WI38 (cell line): Measurements from ENCODE around the gene ATG7.

ENCODE experiments used
- H3K4me3 ChIP-seq: 2 replicates; pipeline ENCODE4 v1.5.1; 2011; ENCODE audit warnings: low read depth, mild to moderate bottlenecking, control low read depth, low read length
- TF ChIP-seq, protein P1 (sequence below): IDR thresholded peaks from 2 replicates; pipeline ENCODE4 v1.5.1; 2012; ENCODE audit warnings: low read depth, mild to moderate bottlenecking, control low read depth, low read length

Gene ATG7

GRCh38 chr3:11539218-11539617 is 267.0 kb downstream of the ATG7 start:
- TF ChIP-seq, protein P1, sequence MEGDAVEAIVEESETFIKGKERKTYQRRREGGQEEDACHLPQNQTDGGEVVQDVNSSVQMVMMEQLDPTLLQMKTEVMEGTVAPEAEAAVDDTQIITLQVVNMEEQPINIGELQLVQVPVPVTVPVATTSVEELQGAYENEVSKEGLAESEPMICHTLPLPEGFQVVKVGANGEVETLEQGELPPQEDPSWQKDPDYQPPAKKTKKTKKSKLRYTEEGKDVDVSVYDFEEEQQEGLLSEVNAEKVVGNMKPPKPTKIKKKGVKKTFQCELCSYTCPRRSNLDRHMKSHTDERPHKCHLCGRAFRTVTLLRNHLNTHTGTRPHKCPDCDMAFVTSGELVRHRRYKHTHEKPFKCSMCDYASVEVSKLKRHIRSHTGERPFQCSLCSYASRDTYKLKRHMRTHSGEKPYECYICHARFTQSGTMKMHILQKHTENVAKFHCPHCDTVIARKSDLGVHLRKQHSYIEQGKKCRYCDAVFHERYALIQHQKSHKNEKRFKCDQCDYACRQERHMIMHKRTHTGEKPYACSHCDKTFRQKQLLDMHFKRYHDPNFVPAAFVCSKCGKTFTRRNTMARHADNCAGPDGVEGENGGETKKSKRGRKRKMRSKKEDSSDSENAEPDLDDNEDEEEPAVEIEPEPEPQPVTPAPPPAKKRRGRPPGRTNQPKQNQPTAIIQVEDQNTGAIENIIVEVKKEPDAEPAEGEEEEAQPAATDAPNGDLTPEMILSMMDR: no peak
- no peak overlapping the region for H3K4me3 ChIP-seq

GRCh38 chr3:11539677-11540076 is 267.5 kb downstream of the ATG7 start:
- TF ChIP-seq, protein P1: no peak
- H3K4me3 ChIP-seq: no peak overlapping the region

DNA sequence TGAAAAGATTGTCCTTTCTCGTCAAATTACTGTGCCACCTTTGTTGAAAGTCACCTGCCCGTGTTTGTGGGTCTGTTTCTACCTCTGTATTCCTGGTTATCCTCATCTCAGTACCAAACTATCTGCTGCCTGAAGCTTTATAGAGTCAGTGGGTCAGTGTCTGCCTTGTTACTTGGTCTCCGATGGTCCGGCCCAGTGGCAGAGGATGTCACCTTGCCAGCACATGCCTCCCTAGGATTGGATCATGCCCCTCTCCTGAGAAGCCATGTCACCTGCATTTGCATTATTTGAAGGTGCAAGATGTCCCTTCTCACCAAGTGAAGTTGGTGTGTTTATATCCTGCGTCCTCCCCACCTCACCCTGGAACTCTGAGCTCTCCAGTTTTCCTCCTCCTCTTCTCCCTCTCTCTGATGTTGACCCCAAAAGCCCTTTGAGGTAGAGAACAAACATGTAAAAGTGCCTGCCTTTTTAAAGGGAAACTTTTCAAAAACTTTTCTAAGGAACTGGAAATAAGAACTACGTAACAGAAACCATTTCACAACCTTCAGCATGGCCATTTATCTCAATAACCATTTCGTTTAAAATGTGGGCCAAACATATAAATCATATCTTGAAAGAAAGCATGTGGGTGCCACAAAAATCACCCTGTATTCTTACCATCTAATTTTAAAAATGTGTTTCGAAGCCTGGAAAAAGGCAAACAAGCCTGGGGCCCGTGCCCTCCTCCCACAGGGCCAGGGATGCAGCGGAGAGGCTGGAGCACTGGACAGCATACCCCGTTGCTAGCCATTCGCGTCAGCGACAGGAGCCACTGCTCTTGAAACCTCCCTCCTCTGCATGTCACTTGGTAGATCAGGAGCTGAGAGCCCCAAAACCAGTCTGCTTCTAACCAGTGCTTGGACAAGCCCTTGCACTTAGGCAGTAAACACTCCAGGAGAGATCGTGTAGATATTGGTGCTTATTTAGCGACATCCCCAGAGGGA is 269.4 kb downstream of the ATG7 start:
- TF ChIP-seq, protein P1: no peak
- no peak overlapping the region for H3K4me3 ChIP-seq

DNA sequence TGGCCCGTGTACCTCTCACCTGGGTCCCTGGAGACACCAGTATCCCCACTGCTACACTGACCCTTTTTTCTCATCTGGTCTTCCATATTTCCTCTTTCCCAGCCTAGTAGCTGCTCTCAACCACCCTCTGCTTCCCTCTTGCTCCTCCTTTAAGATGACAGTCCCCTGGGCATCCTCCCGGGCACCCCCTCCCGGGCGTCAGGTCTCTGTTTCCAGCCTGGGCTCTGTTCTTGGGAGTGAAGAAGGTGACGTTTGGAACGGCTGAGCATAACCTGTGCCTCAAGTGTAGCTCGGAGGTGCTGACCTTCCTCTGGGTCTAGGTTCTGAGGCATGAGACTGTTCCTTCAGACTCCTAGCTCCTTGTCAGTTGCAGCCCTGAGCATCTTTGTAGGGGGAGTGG is 270.4 kb downstream of the ATG7 start:
- TF ChIP-seq, protein P1: no peak
- H3K4me3 ChIP-seq: no peak overlapping the region

DNA sequence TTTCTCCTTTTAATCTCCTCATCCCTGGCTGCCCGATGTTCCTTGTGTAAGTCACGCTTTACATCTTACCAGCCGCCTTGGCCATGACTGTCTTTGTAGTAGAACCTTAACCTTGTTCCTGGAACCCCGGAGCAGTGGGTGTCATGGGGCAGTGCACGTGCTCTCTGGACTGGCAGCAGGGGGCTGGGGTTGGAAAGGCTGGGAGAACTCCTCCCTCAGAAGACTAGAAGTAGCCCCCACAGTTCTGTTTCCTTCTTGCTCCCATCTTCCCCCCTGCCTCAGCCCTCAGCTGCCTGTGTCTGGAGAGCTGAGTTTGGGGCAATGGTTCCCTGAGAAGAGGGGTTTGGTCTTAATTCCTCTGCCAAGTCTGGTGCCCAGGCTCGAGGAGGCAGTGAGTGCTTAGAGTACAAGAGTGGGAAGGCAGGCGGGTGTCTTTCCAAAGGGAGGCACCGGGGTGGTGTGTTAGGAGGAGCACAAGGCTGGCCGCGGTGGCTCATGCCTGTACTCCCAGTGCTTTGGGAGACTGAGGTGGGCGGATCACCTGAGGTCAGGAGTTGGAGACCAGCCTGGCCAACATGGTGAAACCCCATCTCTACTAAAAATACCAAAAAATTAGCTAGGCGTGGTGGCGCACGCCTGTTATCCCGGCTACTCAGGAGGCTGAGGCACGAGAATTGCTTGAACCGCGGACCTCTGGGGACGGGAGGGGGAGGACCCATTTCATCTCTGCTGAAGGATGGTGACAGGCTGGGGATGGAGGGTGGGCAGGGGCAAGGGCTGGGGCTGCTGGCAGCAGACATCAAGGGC is 271.1 kb downstream of the ATG7 start:
- TF ChIP-seq, protein P1: no peak

GRCh38 chr3:11543948-11544387 is 271.8 kb downstream of the ATG7 start:
- no peak overlapping the region for H3K4me3 ChIP-seq

More for the DNA sequence above, 271.1 kb downstream of the ATG7 start:
- H3K4me3 ChIP-seq: no peak overlapping the region

More at GRCh38 chr3:11543948-11544387, 271.8 kb downstream of the ATG7 start:
- TF ChIP-seq, protein P1: no peak
